ENCODE measurements around the gene DYNC2H1.

DNA sequence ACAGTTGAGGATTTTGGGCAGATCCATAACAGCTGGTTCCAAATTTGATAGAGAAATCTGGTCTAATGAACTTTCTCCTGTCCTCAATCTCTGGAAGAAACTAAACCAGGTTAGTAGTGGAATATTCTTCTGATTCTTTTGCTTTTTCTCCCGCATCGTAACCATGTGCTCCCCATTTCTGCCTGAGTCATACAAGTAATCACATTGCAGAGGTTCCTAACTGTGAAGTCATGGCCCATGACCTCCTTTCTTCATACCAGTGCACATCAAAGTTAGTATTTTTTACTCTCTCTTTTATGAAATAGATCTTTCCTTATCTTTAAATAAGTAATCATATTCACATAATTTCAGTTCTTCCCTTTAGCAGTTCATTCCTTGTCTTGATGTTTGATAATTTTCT, 249.0 kb downstream of the DYNC2H1 start:
- TF ChIP-seq REST (IDR thresholded peaks at IDR 0.05) (no peak), TAF1 (conservative IDR thresholded peaks at IDR 0.05) (no peak), HNF4G (IDR thresholded peaks at IDR 0.05) (no peak), ZBTB33 (IDR thresholded peaks at IDR 0.05) (no peak), RXRA (IDR thresholded peaks at IDR 0.05) (no peak), GABPA (IDR thresholded peaks at IDR 0.05 in 1 of 2, conservative IDR thresholded peaks at IDR 0.05 in 1 of 2) (no peak), FOXA1 (IDR thresholded peaks at IDR 0.05) (no peak), SP1 (IDR thresholded peaks at IDR 0.05) (no peak), HNF4A (conservative IDR thresholded peaks at IDR 0.05) (no peak), YY1 (IDR thresholded peaks at IDR 0.05) (no peak), RAD21 (IDR thresholded peaks at IDR 0.05) (no peak), NR2F2 (IDR thresholded peaks at IDR 0.05) (no peak)
- TF ChIP-seq, protein P1, sequence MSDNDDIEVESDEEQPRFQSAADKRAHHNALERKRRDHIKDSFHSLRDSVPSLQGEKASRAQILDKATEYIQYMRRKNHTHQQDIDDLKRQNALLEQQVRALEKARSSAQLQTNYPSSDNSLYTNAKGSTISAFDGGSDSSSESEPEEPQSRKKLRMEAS (IDR thresholded peaks at IDR 0.05) = no peak
- TF ChIP-seq, protein P2, sequence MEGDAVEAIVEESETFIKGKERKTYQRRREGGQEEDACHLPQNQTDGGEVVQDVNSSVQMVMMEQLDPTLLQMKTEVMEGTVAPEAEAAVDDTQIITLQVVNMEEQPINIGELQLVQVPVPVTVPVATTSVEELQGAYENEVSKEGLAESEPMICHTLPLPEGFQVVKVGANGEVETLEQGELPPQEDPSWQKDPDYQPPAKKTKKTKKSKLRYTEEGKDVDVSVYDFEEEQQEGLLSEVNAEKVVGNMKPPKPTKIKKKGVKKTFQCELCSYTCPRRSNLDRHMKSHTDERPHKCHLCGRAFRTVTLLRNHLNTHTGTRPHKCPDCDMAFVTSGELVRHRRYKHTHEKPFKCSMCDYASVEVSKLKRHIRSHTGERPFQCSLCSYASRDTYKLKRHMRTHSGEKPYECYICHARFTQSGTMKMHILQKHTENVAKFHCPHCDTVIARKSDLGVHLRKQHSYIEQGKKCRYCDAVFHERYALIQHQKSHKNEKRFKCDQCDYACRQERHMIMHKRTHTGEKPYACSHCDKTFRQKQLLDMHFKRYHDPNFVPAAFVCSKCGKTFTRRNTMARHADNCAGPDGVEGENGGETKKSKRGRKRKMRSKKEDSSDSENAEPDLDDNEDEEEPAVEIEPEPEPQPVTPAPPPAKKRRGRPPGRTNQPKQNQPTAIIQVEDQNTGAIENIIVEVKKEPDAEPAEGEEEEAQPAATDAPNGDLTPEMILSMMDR (IDR thresholded peaks at IDR 0.05; ENCODE audit: low read depth, low read length, missing input control) = no peak

Data from liver (tissue), 3 donors.